ENCODE results near the gene TRMU. TPM values are rescaled to one million over a fixed set of nuclear protein-coding genes. Genes with fewer than 3 reads are reported as not detected.

TRMU gene
- total RNA-seq, 1 donor from 2014 or later = 27.3 TPM

DNA sequence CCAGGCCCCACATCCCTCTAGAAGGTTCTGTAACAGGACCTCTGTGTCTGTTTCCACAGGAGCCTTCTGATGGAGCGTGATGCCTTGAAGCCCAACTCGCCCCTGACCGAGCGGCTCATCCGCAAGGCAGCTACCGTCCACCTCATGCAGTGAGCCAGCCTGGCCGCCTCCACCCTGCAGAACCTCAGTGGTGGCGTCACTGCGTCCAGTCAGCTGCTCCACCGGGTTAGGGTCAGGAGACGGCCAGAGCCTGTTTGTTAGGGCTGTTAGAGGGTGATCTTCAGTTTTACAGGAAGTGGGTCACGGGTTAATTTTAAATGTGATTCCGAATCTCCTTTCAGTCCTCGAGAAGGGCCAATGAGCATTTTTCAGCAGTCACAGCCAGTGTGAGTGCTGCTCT lies 42.8 kb upstream of the TRMU start:
- no peak overlapping the region for H3K4me3 Mint-ChIP-seq (ENCODE audit: unreplicated experiment)
- H3K27me3 Mint-ChIP-seq (ENCODE audit: low read depth) = no peaks in the 10 kb centered on the region
- H3K4me1 Mint-ChIP-seq (ENCODE audit: low read depth) = peaks cover 23% of the 10 kb centered on the region
- H3K36me3 Mint-ChIP-seq (ENCODE audit: low read depth) = peaks cover 6% of the 10 kb centered on the region
- TF ChIP-seq, protein P1, sequence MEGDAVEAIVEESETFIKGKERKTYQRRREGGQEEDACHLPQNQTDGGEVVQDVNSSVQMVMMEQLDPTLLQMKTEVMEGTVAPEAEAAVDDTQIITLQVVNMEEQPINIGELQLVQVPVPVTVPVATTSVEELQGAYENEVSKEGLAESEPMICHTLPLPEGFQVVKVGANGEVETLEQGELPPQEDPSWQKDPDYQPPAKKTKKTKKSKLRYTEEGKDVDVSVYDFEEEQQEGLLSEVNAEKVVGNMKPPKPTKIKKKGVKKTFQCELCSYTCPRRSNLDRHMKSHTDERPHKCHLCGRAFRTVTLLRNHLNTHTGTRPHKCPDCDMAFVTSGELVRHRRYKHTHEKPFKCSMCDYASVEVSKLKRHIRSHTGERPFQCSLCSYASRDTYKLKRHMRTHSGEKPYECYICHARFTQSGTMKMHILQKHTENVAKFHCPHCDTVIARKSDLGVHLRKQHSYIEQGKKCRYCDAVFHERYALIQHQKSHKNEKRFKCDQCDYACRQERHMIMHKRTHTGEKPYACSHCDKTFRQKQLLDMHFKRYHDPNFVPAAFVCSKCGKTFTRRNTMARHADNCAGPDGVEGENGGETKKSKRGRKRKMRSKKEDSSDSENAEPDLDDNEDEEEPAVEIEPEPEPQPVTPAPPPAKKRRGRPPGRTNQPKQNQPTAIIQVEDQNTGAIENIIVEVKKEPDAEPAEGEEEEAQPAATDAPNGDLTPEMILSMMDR (IDR thresholded peaks at IDR 0.05) = no peak
- H3K27ac Mint-ChIP-seq (ENCODE audit: unreplicated experiment) = no peak overlapping the region
- no peaks in the 10 kb centered on the region for H3K9me3 Mint-ChIP-seq (ENCODE audit: low read depth)
- no peak for DNase-seq (ENCODE audit: low spot score)

DNA sequence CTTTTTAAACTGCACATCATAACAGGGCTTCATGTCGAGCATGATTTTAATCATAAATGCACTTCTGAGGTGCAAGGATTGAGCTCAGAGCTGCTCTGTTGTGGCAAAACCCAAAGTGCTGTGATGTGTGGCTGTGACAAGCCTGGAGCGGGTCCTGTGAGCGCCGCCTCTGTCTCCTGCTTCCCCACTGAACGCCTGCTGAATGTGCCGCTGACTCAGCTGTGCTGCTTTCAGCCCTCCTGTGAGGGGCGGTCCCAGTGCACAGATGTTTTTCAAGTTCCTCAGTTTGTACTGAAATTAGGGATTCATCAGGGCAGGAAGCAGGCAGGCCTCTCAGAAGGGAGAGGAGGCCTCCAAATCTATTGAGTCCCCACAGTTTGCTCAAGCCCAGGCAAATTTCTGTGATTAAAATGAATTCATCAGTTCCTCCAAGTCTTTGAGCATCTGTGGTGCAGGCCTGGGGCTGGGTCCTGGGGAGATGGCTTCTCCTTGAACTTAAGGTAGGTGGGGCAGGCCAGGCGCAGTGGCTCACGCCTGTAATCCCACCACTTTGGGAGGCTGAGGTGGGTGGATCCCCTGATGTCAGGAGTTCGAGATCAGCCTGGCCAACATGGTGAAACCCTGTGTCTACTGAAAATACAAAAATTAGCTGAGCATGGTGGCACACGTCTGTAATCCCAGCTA lies 41.8 kb upstream of the TRMU start:
- Mint-ChIP-seq H3K36me3 (ENCODE audit: low read depth) (peaks cover 6% of the 10 kb centered on the region), H3K27ac (ENCODE audit: unreplicated experiment) (peak overlapping the region; percentile 41)
- no peak for DNase-seq (ENCODE audit: low spot score)

DNA sequence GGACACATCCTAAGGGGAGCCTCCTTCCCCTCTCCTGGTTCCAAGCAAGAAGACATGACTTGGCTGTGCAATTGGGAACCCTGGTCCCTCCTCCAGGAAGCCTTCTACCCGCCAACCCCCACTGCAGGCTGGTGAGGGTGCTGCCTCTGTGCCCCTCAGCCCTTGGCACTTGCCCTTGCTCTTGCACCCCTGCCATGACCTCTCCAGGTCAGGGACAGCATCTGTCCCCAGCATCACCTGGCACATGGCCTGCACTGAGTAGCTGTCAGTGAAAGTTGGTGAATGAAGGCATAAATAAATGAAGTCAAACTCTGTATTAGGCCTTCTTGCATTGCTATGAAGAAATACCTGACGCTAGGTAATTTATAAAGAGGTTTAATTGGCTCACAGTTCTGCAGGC lies 40.7 kb upstream of the TRMU start:
- Mint-ChIP-seq H3K4me1 (ENCODE audit: low read depth) (peaks cover 27% of the 10 kb centered on the region), H3K36me3 (ENCODE audit: low read depth) (peaks cover 7% of the 10 kb centered on the region), H3K4me3 (ENCODE audit: unreplicated experiment) (no peak overlapping the region), H3K27ac (ENCODE audit: unreplicated experiment) (no peak overlapping the region), H3K27me3 (ENCODE audit: low read depth) (no peaks in the 10 kb centered on the region), H3K9me3 (ENCODE audit: low read depth) (no peaks in the 10 kb centered on the region)
- TF ChIP-seq, protein P1 (IDR thresholded peaks at IDR 0.05) = no peak
- no peak for DNase-seq (ENCODE audit: low spot score)

More for the DNA sequence above, 41.8 kb upstream of the TRMU start:
- Mint-ChIP-seq H3K4me1 (ENCODE audit: low read depth) (peaks cover 25% of the 10 kb centered on the region), H3K27me3 (ENCODE audit: low read depth) (no peaks in the 10 kb centered on the region), H3K4me3 (ENCODE audit: unreplicated experiment) (no peak overlapping the region), H3K9me3 (ENCODE audit: low read depth) (no peaks in the 10 kb centered on the region)
- TF ChIP-seq, protein P1 (IDR thresholded peaks at IDR 0.05) = no peak

DNA sequence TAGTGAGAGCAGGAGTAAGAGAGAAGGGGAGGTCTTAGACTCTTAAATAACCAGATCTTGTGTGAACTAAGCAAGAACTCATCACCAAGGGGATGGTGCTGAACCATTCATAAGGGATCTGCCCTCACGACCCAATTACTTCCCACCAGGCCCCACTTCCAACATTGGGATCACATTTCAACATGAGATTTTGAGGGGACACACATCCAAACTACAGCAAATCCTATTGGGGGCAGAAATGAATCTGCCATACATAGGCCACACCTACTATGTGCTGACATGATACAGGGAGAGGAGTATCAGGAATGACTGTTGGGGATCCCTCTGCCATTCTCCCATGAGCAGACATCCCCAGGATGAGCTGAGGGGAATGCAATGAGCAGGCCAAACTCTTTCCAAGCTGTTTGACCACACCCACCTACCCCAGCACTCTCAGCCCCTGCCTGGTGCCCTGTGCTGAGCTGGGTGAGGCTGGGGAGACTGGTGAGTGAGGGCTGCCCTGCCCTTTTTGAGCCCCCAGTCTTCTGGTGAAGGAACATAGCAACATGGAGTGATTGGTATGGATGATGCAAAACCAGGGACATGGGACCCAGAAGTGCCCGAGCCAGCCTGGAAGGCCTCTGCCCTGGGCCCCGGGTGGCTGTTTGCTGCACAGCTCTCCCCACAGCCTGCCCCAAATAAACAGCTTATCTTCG lies 40.1 kb upstream of the TRMU start:
- peak overlapping the region; percentile 84 for H3K27ac Mint-ChIP-seq (ENCODE audit: unreplicated experiment)
- no peaks in the 10 kb centered on the region for H3K27me3 Mint-ChIP-seq (ENCODE audit: low read depth)
- H3K36me3 Mint-ChIP-seq (ENCODE audit: low read depth) = peaks cover 7% of the 10 kb centered on the region
- peaks cover 27% of the 10 kb centered on the region for H3K4me1 Mint-ChIP-seq (ENCODE audit: low read depth)
- H3K4me3 Mint-ChIP-seq (ENCODE audit: unreplicated experiment) = peak overlapping the region; percentile 71
- no peaks in the 10 kb centered on the region for H3K9me3 Mint-ChIP-seq (ENCODE audit: low read depth)
- TF ChIP-seq, protein P1 (IDR thresholded peaks at IDR 0.05) = no peak
- no peak for DNase-seq (ENCODE audit: low spot score)

DNA sequence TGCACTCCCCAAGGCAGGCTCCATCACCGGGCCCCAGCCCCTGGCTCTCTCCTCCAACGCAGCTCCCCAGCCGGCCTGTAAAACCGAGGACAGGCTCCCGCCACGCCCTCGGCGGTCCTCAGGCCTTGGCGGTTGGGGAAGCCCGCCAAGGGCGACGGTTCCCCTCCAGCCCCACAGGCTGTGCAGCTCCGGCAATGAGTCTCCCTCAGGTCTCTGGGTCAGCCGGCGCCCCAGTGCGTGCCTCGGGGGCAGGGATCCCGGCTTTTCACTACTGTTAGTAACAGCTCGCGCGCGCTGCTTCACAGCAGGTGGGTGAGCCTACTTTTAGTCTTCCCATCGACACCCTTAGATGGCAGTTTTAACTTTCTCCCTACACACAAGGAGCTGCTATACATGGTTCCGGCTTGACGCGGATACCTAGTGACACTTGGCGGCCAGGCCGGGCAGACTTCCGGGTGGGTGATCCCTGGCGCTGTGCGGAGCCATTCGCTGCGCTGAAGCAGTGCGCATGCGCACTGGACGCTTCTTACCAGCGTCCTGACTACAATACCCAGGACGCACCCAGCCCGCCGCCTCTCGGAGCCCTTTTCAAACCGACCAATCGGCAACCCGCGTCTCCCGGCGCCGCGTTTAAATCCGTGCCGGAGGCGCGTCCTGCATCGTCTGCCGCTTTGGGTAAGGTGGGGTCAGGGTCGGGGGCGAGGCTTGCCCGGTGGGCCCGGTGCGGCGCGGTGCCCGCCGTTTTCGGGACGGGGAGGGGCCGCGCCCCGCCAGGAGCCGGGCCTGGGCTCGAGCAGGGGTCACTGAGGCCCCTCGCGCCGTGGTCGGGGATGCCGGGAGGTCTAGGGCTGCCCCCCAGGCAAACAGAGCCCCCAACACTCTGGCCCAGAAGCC lies 39.0 kb upstream of the TRMU start, which contains the start of gene GTSE1:
TSS of gene GTSE1 (plus strand) at position 614 of the 894 bp plus-strand sequence. CDS start 531 bp downstream, outside the sequence.
- Mint-ChIP-seq H3K36me3 (ENCODE audit: low read depth) (peaks cover 7% of the 10 kb centered on the region), H3K4me3 (ENCODE audit: unreplicated experiment) (peak within 1 kb of the TSS; percentile 71), H3K4me1 (ENCODE audit: low read depth) (peaks cover 27% of the 10 kb centered on the region), H3K27me3 (ENCODE audit: low read depth) (no peaks in the 10 kb centered on the region), H3K27ac (ENCODE audit: unreplicated experiment) (peak within 1 kb of the TSS; percentile 84), H3K9me3 (ENCODE audit: low read depth) (no peaks in the 10 kb centered on the region)
- TF ChIP-seq, protein P1 (IDR thresholded peaks at IDR 0.05) = peak; percentile 65
- DNase-seq (ENCODE audit: low spot score) = peak; percentile 99
